HG03175 (cell line): ENCODE data around the gene MYH16.
"Not testable (repeated sequence)": the region's sequence is repeated elsewhere in the genome, so short reads cannot be mapped to it uniquely, and the experiment has no call there.

Source experiments
- ATAC-seq: cut with Tn5 transposase; IDR thresholded peaks from one replicate; pipeline ENCODE4 v1.9.1; 2021; ENCODE audit warnings: mild to moderate bottlenecking, moderate library complexity; ENCODE audit not compliant: unreplicated experiment

Gene MYH16

DNA sequence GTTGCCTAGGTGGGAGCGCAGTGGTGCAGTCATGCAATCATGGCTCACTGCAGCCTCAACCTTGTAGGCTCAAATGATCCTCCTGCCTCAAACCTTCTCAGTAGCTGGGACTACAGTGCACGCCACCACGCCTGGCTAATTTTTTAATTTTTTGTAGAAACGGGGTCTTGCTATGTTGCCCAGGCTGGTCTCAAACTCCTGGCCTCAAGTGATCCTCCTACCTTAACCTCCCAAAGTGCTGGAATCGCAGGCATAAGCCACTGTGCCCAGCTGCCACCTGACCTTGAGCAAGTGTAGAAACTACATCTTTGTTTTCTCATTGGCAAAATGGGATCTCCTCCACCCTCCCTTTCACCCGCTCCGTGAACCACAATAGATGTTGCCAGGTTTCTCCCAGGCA lies 15.0 kb upstream of the MYH16 start:
- no peak for ATAC-seq

DNA sequence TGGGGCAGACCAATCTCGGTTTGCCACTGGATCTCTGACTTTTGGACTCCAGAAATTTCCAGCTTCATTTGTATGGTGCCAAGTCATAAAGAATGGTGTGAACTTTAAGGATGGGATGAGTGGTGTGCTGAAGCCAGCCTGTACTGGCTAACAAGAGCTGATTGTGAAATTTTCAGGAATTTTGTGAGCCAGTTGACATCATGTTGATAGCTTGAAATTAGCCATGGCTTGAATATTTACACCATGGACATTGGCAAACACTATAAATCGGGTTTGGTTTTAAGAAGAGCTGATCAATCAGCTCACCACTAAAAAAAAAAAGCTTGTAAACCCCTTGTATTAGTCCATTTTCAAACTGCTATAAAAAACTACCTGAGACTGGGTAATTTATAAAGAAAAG lies 14.1 kb upstream of the MYH16 start:
- no peak for ATAC-seq

DNA sequence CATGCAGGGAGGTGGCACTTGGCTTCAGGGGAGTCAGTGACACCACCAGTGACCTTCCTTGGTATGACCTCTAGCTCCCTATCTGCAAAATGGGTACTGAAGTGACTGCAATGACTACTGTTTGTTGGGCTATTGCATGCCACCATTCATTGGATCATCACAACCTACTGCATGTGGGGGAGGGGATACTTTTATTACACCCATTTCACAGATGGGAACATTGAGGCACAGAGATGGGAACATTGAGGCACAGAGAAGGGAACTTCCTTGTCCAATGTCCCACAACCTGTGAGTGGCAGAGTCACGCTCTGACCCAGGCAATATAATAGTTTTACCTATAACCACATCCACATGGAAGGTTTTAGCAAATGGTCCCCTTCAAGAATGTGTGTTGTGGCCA lies 12.2 kb upstream of the MYH16 start:
- no peak for ATAC-seq

DNA sequence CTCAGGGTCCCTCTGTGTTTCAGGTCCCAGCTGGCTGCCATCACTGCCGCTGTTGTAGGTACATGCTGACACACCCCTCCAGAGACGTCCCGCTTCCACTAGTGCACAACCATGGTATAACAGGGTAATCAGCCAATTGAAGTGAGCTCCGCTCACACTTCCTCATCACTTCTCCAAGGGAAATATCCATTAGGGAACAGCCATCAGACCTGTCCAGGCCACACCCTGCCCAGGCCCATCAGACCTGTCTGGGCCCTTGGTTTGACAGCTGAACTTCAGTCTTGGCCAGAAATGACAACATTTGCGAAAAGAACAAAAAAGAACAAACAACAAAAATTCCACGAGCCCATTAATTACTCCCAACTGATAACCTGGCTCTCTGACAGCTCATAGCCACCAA lies 11.0 kb upstream of the MYH16 start:
- ATAC-seq = no peak

DNA sequence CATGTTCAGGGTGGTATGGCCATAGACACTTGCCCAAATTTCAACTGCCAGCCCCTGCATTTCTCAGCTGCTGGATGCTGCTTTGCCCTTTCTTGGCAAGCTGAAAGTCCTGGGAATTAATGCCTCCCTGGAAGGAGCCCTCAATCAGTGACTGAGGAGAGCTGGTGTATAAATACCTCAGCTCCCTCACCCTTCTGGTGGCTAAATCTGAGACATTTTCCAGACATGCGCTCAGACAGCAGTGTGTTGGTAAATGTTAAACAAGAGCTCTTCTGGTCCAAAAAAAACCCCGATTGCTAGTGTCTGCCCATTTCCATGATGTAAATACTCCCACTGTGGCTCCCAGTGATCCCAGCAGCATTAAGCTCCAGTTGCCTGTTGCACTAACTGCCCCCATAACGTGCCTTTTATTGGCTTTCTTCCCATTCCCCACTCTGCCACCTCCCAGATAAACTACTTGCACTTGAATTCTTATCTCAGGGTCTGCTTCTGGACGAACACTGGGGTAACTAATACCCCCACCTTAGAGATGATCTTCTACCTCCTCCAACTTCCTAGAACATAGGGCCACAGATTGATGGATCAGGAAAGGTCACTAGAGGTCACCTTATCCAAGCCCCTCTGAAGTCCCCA lies 6.7 kb upstream of the MYH16 start:
- ATAC-seq = no peak

DNA sequence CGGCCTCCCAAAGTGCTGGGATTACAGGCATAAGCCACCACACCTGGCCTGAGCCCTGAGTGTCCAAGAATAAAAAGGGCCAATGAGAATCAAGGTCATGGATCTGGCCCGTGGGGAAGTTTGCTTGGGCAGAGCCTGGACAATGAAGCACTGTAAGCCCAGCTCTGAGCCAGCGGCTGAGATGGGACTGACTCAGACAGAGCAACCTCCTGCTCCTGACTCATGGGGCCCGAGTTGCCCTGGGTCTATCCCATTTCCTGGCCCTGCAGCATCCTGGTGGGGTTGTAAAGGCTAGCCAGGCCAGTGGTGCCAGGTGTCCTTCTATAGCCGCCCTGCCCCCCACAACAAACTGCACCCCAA lies 5.2 kb upstream of the MYH16 start:
- no peak for ATAC-seq

DNA sequence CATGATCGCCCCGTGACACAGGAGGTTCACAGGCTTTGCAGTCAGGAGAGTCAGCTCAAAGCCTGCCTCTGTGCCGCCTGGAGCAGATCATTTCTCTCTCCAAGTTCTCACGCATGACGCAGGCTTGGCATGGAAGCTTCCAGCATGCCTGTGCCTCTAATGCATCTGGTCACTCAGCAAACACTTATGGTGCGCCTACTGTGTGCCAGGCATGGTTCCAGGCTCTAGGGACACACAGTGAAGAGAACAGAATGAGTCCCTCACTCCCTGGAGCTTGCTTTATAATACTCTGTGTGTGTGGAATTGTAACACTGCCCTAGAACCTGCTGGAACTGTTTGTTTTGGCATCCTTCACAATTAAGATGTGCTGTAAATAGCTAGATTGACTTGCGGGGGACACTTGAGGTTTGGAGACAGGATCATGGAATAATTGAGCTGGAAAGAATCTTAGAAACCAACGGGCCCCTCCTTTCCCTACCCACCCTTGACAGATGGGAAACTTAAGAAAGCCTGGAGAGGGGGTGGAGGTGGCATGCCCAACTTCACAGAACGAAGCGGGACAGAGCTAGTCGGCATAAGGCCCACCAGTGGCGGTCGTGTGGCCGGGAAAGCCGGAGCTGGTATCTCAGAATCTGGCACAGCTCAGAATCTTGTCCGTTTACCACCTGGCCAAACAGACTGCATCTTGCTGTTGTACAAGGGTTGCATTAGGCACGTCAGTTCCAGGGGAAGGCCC lies 4.6 kb upstream of the MYH16 start:
- no peak for ATAC-seq

DNA sequence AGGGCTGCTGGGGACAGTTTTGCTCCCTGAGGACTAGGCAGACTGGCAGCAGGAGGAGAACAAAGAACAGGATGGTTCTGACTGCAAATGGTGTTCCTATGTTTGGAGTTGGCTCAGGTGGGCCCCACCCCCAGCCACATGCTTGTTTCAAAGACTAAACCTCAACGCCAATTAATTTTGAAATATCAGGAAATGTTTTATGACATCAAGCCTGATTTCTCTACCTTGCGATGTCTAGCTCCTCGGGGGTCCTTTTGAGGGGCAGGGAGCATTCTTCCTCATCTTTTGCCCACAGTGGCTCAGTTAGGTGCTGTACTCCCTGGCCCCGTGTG lies 4.1 kb upstream of the MYH16 start:
- no peak for ATAC-seq

DNA sequence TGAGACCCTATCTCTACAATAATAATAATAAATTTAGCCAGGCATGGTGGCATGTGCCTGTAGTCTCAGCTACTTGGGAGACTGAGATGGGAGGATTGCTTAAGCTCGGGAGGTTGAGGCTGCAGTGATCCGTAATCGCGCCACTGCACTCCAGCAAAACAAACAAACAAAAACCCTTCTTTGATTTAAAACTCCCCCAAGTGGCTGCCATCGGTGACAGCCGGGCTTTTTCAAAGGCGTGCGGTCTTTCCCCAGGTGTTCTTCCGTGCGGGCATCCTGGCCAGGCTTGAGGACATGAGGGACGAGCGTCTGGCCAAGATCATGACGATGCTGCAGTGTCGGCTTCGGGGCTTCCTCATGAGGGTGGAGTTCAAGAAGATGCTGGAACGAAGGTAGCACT lies 1.9 kb upstream of the MYH16 start:
- ATAC-seq = no peak

DNA sequence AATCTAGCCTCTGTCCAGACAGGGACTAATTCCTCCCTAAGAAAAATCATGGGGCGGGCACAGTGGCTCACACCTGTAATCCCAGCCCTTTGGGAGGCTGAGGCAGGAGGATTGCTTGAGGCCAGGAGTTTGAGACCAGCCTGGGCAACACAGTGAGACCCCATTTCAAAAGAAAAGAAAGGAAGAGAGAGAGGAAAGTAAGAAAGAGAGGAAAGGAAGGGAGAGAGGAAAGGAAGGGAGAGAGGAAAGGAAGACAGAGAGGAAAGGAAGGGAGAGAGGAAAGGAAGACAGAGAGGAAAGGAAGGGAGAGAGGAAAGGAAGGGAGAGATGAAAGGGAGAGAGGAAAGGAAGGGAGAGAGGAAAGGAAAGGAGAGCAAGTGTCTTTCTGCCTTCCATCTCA lies 922 bp downstream of the MYH16 start:
- not testable (repeated sequence) for ATAC-seq

DNA sequence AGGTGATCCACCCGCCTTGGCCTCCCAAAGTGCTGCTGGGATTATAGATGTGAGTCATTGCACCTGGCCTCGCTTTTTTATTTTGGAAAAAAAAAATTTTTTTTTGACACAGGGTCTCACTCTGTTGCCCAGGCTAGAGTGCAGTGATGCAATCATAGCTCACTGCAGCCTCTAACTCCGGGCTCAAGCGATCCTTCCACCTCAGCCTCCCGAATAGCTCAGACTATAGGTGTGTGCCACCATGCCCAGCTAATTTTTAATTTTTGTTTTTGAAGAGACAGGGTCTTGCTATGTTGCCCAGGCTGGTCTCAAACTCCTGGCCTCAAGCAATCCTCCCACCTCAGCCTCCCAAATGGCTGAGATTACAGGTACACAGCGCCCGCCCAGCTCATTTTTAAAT lies 2.3 kb downstream of the MYH16 start:
- ATAC-seq = not testable (repeated sequence)

DNA sequence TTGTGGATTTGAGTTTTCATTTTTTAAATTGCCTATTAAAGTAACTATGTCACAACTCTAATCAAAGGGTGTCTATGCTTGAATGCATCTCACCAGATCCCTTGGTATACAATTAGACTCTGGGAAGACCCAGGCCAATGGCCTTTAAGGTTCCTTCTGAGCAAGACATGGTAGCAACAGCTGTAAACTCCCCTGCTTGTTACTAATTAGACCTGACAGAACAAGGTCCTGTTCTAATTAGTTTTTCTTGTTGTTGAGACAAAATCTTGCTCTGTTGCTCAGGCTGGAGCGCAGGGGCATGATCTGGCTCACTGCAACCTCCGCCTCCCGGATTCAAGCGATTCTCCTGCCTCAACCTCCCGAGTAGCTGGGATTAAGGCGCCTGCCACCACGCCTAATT lies 2.9 kb downstream of the MYH16 start:
- ATAC-seq = no peak

DNA sequence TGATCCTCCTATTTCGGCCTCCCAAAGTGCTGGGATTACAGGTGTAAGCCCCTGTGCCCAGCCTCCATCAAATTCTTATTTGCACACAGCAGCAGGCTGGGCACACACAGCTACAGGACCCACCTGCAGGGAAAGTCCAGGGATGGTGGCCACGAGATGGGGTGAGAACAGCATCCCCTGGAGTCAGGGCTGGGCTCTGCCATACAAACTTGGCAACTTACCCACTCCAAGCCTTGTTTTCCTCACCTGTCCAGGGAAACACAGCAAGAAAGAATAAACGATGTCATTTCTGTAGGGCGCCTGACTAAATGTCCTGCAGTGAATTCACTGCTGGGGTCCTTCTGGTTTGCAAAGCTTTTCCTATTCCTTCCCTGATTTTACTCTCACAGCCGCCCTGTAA lies 5.5 kb downstream of the MYH16 start:
- no peak for ATAC-seq

DNA sequence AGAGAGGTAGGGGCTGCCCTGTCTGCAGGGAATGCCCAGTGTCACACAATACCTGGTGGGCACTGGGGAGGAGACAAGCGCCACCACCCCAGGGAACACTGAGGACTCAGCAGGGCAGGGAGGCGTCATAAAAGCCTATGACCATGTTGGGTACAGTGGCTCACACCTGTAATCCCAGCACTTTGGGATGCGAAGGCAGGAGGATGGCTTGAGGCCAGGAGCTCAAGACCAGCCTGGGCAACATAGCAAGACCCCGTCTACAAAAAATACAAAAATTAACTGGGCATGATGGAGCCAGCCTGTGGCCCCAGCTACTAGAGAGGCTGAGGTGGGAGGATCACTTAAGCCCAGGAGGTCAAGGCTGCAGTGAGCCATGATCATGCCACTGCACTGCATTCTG lies 11.5 kb downstream of the MYH16 start:
- not testable (repeated sequence) for ATAC-seq

DNA sequence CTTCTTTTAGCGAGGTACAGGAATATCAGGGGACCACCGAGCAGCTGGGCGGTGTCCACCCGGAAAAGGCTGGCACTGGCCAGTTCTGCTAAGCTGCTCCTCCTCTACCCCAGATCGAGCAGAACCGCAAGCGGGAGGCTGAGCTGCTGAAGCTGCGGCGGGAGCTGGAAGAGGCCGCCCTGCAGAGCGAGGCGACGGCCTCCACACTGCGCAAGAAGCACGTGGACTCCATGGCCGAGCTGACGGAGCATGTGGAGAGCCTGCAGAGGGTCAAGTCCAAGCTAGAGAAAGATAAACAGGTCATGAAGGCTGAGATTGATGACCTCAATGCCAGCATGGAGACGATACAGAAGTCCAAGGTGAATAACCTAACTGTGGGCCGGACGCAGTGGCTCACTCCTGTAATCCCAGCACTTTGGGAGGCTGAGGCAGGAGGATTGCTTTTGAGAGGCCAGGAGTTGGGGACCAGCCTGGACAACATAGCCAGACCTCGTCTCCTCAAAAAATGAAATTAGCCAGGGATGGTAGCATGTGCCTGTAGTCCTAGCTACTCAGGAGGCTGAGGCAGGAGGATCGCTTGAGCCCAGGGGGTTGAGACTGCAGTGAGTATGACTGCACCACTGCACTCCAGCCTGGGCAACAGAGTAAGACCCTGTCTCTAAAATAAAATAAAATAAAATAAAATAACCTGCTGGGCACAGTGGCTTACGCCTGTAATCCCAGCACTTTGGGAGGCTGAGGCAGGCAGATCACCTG lies 15.3 kb downstream of the MYH16 start:
- no peak for ATAC-seq

DNA sequence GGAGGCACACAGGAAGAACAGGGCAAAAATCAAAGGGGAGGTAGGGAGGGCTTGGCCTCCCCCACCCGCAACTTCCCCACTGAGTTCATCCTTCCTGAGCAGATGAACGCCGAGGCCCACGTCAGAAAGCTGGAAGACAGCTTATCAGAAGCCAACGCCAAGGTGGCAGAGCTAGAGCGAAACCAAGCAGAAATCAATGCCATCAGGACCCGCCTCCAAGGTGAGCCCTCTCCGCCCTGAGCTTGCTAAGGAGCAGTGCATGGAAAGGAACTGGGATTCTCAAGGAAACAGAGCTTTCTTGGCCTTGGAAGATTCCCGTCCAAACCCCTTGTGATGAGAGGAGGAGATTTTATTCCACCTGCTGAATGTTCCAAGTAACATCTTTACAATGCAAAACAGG lies 16.5 kb downstream of the MYH16 start:
- no peak for ATAC-seq

DNA sequence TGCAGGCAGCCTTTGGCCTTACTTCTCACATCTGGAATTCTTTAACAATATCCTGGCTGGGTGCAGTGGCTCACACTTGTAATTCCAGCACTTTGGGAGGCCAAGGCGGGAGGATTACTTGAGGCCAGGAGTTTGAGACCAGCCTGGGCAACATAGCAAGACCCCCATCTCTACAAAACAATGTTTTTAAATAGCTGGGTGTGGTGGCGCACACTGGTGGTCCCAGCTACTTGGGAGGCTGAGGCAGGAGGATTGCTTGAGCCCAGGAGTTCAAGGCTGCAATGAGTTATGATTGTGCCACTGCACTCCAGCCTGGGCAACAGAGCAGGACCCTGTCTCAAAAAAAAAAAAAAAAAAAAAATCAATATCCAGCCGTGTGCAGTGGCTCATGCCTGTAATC lies 17.5 kb downstream of the MYH16 start:
- not testable (repeated sequence) for ATAC-seq

DNA sequence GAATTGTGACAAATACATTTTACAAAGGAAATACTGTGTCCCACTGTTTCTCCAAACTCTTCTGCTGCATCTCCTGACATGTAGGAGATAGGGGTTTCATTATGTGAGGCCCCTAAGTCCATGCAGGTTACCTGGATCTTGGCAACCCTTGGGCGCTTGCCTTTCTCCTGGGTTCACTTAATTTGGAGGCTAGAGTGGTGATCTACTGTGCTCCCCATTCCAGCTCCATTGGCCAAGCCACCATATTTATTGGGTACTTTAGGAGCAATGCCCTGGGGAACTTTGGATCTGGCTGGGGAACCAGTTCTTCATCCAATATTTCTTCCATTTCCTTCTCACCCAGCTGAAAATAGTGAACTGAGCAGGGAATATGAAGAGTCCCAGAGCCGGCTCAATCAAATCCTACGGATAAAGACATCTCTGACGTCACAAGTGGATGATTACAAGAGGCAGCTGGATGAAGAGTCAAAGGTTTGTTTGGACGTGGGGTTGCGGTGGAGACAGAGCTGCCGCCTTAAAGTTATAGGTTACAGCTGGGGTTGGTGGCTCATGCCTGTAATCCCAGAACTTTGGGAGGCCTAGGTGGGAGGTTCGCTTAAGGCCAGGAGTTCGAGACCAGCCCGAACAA lies 18.5 kb downstream of the MYH16 start:
- ATAC-seq = no peak

DNA sequence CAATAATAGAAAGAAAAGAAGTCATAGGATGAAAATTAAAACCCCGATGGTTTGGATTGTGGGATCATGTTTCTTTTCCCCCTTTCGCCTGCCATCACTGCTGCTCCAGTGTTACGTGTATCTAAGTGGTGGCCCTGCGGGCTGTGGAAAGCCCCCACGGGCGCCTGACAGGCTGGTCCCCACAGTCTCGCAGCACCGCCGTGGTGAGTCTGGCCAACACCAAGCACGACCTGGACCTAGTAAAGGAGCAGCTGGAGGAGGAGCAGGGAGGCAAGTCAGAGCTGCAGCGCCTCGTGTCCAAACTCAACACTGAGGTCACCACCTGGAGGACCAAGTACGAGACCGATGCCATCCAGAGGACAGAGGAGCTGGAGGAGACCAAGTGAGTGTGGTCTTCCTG lies 19.5 kb downstream of the MYH16 start:
- ATAC-seq = no peak

DNA sequence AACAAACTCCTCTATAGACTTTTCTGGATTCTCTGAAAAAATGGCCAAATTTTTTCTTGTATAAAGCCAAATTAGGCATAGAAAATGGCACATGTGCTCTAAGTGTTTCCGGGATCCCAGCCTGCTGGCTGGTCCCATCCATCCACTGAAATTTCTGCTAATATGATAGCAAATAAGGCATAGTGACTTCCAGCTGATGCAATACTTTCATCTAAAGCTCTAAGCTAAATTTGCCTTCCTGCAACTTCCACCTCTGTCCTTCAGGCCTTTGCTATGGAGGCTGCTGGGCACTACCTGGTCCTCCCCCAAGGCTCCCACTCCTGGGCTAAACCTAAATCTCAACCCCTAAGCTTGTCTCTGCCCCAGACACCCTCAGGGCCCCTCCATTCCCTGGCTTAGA lies 20.5 kb downstream of the MYH16 start:
- no peak for ATAC-seq

DNA sequence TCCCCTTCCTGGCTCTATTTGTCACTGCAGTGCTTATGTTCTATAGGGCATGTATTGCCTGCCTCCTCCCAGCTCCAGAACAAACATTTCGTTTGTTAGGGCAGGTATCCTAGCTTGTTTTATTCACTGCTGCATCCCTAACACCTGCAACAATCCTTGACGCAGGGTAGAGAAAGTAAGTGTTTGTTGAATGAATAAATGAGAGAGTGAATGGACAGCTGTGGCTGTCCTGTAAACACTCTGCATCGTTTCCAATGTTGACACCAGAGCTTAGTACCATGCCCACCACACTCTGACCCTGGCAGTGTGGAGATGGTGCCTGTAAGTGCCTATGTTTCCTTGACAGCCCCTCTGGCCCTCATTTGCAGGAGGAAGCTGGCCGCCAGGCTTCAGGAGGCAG lies 21.0 kb downstream of the MYH16 start:
- no peak for ATAC-seq

DNA sequence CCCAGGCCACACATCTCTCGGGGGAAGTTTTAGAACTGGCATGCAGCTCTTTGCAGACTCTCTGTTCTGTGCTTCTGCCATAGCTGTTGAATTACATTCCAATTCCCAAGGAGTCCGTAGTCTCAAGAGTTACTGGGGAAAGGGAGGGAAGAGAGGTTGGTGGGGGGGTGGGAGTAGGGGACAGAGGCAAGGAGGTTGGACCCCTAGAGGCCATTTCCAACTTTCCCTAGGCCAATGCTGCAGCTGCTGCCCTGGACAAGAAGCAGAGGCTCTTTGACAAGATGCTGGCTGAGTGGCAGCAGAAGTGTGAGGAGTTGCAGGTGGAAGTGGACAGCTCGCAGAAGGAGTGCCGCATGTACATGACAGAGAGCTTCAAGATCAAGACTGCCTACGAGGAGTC lies 23.8 kb downstream of the MYH16 start:
- ATAC-seq = no peak
